ENCODE measurements around the gene MED13L. TPM values are rescaled to one million over a fixed set of nuclear protein-coding genes. Genes with fewer than 3 reads are reported as not detected.

Gene MED13L
- total RNA-seq, 1 experiment from 2014 or later = 80.5 TPM

DNA sequence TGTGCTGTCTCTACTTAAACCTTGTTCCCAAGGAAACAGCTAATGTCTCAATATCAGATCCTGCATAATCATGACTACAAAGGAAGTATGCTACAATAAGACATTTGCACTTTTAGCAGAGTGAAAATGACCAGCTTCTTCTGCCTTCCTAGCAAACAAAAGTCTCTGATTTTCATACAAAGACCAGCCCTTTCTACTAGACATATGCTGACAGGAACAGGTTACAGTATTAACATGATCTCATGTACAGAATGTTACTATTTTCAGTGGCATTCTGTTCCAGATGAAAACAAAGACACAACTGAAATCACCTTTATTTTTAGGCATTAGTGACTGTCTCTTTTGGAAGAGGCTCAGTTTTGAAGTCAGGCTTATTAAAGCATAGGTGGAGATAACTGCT, 228.6 kb downstream of the MED13L start:
- Mint-ChIP-seq H3K9me3 (no peaks in the 10 kb centered on the region), H3K4me3 (no peak overlapping the region), H3K27me3 (ENCODE audit: low read depth) (no peaks in the 10 kb centered on the region), H3K36me3 (no peaks in the 10 kb centered on the region), H3K4me1 (peaks cover 7% of the 10 kb centered on the region), H3K27ac (no peak overlapping the region)
- ATAC-seq (no peak), DNase-seq (ENCODE audit: low spot score) (no peak)
- ChIA-PET POLR2A (no interaction called here), CTCF (no interaction called here)
- TF ChIP-seq, protein P1, sequence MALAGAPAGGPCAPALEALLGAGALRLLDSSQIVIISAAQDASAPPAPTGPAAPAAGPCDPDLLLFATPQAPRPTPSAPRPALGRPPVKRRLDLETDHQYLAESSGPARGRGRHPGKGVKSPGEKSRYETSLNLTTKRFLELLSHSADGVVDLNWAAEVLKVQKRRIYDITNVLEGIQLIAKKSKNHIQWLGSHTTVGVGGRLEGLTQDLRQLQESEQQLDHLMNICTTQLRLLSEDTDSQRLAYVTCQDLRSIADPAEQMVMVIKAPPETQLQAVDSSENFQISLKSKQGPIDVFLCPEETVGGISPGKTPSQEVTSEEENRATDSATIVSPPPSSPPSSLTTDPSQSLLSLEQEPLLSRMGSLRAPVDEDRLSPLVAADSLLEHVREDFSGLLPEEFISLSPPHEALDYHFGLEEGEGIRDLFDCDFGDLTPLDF (CRISPR knock-in tag; IDR thresholded peaks at IDR 0.05) = no peak
- TF ChIP-seq, protein P2, sequence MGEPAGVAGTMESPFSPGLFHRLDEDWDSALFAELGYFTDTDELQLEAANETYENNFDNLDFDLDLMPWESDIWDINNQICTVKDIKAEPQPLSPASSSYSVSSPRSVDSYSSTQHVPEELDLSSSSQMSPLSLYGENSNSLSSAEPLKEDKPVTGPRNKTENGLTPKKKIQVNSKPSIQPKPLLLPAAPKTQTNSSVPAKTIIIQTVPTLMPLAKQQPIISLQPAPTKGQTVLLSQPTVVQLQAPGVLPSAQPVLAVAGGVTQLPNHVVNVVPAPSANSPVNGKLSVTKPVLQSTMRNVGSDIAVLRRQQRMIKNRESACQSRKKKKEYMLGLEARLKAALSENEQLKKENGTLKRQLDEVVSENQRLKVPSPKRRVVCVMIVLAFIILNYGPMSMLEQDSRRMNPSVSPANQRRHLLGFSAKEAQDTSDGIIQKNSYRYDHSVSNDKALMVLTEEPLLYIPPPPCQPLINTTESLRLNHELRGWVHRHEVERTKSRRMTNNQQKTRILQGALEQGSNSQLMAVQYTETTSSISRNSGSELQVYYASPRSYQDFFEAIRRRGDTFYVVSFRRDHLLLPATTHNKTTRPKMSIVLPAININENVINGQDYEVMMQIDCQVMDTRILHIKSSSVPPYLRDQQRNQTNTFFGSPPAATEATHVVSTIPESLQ (CRISPR knock-in tag; IDR thresholded peaks at IDR 0.05) = no peak
- TF ChIP-seq, protein P3, sequence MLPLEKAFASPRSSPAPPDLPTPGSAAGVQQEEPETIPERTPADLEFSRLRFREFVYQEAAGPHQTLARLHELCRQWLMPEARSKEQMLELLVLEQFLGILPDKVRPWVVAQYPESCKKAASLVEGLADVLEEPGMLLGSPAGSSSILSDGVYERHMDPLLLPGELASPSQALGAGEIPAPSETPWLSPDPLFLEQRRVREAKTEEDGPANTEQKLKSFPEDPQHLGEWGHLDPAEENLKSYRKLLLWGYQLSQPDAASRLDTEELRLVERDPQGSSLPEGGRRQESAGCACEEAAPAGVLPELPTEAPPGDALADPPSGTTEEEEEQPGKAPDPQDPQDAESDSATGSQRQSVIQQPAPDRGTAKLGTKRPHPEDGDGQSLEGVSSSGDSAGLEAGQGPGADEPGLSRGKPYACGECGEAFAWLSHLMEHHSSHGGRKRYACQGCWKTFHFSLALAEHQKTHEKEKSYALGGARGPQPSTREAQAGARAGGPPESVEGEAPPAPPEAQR (CRISPR knock-in tag; IDR thresholded peaks at IDR 0.05) = no peak
- TF ChIP-seq, protein P4, sequence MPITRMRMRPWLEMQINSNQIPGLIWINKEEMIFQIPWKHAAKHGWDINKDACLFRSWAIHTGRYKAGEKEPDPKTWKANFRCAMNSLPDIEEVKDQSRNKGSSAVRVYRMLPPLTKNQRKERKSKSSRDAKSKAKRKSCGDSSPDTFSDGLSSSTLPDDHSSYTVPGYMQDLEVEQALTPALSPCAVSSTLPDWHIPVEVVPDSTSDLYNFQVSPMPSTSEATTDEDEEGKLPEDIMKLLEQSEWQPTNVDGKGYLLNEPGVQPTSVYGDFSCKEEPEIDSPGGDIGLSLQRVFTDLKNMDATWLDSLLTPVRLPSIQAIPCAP (CRISPR knock-in tag; IDR thresholded peaks at IDR 0.05) = no peak
- TF ChIP-seq, protein P5, sequence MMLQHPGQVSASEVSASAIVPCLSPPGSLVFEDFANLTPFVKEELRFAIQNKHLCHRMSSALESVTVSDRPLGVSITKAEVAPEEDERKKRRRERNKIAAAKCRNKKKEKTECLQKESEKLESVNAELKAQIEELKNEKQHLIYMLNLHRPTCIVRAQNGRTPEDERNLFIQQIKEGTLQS (CRISPR knock-in tag; conservative IDR thresholded peaks at IDR 0.05) = no peak
- TF ChIP-seq, protein P6, sequence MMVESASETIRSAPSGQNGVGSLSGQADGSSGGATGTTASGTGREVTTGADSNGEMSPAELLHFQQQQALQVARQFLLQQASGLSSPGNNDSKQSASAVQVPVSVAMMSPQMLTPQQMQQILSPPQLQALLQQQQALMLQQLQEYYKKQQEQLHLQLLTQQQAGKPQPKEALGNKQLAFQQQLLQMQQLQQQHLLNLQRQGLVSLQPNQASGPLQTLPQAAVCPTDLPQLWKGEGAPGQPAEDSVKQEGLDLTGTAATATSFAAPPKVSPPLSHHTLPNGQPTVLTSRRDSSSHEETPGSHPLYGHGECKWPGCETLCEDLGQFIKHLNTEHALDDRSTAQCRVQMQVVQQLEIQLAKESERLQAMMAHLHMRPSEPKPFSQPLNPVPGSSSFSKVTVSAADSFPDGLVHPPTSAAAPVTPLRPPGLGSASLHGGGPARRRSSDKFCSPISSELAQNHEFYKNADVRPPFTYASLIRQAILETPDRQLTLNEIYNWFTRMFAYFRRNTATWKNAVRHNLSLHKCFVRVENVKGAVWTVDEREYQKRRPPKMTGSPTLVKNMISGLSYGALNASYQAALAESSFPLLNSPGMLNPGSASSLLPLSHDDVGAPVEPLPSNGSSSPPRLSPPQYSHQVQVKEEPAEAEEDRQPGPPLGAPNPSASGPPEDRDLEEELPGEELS (CRISPR knock-in tag; IDR thresholded peaks at IDR 0.05) = no peak
- no peak for TF ChIP-seq PRRX2 (CRISPR knock-in tag; IDR thresholded peaks at IDR 0.05)
- TF ChIP-seq, protein P7, sequence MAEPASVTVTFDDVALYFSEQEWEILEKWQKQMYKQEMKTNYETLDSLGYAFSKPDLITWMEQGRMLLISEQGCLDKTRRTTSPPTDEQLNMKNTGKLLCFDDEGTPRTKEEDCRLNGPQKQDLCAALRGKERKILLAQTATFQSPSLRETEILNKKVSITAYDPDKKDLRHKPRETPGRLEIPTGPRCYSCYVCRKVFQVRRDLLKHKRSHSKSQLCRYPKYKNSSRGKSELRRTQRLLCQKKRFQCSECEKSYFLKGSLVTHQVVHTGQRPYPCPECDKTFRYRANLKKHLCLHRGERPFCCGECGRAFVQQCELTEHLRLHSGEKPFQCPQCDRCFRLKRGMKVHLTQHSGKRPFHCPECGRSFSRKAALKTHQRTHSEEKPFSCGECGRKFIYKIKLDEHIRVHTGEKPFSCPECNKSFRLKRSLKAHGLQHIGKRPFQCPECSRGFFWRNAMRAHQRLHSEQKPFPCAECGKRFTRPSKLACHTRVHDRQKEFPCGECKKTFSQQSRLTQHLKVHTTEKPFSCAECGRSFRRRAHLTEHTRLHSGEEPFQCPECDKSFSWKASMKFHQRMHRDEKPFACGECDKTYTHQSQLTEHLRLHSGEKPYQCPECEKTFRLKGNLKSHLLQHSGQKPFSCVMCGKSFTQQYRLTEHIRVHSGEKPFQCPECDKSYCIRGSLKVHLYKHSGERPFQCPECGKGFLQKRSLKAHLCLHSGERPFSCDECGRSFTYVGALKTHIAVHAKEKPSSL (CRISPR knock-in tag; conservative IDR thresholded peaks at IDR 0.05) = no peak
- TF ChIP-seq, protein P8, sequence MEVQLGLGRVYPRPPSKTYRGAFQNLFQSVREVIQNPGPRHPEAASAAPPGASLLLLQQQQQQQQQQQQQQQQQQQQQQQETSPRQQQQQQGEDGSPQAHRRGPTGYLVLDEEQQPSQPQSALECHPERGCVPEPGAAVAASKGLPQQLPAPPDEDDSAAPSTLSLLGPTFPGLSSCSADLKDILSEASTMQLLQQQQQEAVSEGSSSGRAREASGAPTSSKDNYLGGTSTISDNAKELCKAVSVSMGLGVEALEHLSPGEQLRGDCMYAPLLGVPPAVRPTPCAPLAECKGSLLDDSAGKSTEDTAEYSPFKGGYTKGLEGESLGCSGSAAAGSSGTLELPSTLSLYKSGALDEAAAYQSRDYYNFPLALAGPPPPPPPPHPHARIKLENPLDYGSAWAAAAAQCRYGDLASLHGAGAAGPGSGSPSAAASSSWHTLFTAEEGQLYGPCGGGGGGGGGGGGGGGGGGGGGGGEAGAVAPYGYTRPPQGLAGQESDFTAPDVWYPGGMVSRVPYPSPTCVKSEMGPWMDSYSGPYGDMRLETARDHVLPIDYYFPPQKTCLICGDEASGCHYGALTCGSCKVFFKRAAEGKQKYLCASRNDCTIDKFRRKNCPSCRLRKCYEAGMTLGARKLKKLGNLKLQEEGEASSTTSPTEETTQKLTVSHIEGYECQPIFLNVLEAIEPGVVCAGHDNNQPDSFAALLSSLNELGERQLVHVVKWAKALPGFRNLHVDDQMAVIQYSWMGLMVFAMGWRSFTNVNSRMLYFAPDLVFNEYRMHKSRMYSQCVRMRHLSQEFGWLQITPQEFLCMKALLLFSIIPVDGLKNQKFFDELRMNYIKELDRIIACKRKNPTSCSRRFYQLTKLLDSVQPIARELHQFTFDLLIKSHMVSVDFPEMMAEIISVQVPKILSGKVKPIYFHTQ (CRISPR knock-in tag; IDR thresholded peaks at IDR 0.05) = no peak
- TF ChIP-seq, protein P9, sequence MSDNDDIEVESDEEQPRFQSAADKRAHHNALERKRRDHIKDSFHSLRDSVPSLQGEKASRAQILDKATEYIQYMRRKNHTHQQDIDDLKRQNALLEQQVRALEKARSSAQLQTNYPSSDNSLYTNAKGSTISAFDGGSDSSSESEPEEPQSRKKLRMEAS (CRISPR knock-in tag; IDR thresholded peaks at IDR 0.05) = no peak
- no peak for TF ChIP-seq EMX1 (CRISPR knock-in tag; IDR thresholded peaks at IDR 0.05)
- TF ChIP-seq ZNF416 (CRISPR knock-in tag; IDR thresholded peaks at IDR 0.05) = no peak
- TF ChIP-seq OVOL2 (CRISPR knock-in tag; IDR thresholded peaks at IDR 0.05; ENCODE audit: borderline replicate concordance) = no peak
- no peak for TF ChIP-seq ELF4 (CRISPR knock-in tag; IDR thresholded peaks at IDR 0.05; ENCODE audit: low read depth)
- TF ChIP-seq, protein P10, sequence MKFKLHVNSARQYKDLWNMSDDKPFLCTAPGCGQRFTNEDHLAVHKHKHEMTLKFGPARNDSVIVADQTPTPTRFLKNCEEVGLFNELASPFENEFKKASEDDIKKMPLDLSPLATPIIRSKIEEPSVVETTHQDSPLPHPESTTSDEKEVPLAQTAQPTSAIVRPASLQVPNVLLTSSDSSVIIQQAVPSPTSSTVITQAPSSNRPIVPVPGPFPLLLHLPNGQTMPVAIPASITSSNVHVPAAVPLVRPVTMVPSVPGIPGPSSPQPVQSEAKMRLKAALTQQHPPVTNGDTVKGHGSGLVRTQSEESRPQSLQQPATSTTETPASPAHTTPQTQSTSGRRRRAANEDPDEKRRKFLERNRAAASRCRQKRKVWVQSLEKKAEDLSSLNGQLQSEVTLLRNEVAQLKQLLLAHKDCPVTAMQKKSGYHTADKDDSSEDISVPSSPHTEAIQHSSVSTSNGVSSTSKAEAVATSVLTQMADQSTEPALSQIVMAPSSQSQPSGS (CRISPR knock-in tag; IDR thresholded peaks at IDR 0.05; ENCODE audit: borderline replicate concordance, low read depth) = no peak
- no peak for TF ChIP-seq TCF7 (CRISPR knock-in tag; IDR thresholded peaks at IDR 0.05; ENCODE audit: low read depth)
- TF ChIP-seq, protein P11, sequence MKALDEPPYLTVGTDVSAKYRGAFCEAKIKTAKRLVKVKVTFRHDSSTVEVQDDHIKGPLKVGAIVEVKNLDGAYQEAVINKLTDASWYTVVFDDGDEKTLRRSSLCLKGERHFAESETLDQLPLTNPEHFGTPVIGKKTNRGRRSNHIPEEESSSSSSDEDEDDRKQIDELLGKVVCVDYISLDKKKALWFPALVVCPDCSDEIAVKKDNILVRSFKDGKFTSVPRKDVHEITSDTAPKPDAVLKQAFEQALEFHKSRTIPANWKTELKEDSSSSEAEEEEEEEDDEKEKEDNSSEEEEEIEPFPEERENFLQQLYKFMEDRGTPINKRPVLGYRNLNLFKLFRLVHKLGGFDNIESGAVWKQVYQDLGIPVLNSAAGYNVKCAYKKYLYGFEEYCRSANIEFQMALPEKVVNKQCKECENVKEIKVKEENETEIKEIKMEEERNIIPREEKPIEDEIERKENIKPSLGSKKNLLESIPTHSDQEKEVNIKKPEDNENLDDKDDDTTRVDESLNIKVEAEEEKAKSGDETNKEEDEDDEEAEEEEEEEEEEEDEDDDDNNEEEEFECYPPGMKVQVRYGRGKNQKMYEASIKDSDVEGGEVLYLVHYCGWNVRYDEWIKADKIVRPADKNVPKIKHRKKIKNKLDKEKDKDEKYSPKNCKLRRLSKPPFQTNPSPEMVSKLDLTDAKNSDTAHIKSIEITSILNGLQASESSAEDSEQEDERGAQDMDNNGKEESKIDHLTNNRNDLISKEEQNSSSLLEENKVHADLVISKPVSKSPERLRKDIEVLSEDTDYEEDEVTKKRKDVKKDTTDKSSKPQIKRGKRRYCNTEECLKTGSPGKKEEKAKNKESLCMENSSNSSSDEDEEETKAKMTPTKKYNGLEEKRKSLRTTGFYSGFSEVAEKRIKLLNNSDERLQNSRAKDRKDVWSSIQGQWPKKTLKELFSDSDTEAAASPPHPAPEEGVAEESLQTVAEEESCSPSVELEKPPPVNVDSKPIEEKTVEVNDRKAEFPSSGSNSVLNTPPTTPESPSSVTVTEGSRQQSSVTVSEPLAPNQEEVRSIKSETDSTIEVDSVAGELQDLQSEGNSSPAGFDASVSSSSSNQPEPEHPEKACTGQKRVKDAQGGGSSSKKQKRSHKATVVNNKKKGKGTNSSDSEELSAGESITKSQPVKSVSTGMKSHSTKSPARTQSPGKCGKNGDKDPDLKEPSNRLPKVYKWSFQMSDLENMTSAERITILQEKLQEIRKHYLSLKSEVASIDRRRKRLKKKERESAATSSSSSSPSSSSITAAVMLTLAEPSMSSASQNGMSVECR (CRISPR knock-in tag; IDR thresholded peaks at IDR 0.05; ENCODE audit: borderline replicate concordance) = no peak
- TF ChIP-seq SOX15 (CRISPR knock-in tag; IDR thresholded peaks at IDR 0.05) = no peak

Data from WTC11 (cell line).